Heart left ventricle (tissue), 13 donors: Measurements from ENCODE around the gene SLC7A1.

ENCODE experiments used
- POLR2A ChIP-seq, 2 donors: fragments of 450-650 bp; IDR thresholded peaks; one replicate each; pipeline ENCODE4 v1.6.1; 2017; ENCODE audit warnings: antibody characterized with exemption in 2 of 2, mild to moderate bottlenecking in 2 of 2, moderate library complexity in 2 of 2
- TF ChIP-seq, protein P1 (sequence below), 12 donors: fragments of 200-600 bp; sonication (generic) in 4 of 12; IDR thresholded peaks; one replicate each; pipeline versions ENCODE4 v1.5.0 to v1.8.0; 2018 to 2022; ENCODE audit warnings: antibody characterized with exemption in 12 of 12, mild to moderate bottlenecking in 5 of 12
- donor health status: ischemic (EF 13 %, LVEDD 7.1; RV severe dilation, severe dysfunction).
- donor health status: DM: no; HTN: yes; CAD: no.
- donor health status: DM: no; HTN: no; CAD: no.
- donor health status: ischemic (EF 25% LVEDD 6.9; RV normal size, moderate dysfunction).
- donor health status: ischemic (EF 25% LVEDD 5.7; RV mildly dilated, moderate dysfunction).
- donor health status: ischemic (EF 35%, LVEDD 5.7; RV mildly dilated, moderate dysfunction).
- donor health status: nonischemic (EF 11% LVEDD 7.7; RV severe dilation, severe dysfunction).
- donor health status: DM: yes; HTN: yes; CAD: no.
- donor health status: PGD.
- donor health status: ischemic (EF 29% LVEDD 5.4; RV normal size, mild dysfunction).
- donor health status: nonischemic (EF 23%, LVEDD 6.1; RV moderate dilation, normal function).

DNA sequence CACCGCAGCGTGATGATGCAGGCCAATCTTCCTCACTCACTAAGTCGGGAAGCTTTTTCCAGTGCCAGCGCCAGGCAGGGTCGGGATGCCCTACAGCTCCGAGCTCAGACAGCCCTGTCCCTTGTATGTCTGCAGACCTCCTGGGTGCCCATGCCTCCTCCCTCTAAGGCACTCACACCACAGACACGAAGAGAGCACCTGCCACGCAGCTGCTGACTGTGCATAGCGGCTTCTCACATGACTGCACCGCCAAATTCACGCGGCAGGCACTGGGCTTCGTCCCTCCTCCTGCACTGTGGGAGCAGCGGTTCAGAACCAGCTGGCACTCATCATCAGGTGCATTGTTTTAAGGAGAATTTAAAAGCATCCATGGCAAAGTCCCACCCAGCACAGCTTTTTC is 88.1 kb downstream of the SLC7A1 start:
- TF ChIP-seq, protein P1, sequence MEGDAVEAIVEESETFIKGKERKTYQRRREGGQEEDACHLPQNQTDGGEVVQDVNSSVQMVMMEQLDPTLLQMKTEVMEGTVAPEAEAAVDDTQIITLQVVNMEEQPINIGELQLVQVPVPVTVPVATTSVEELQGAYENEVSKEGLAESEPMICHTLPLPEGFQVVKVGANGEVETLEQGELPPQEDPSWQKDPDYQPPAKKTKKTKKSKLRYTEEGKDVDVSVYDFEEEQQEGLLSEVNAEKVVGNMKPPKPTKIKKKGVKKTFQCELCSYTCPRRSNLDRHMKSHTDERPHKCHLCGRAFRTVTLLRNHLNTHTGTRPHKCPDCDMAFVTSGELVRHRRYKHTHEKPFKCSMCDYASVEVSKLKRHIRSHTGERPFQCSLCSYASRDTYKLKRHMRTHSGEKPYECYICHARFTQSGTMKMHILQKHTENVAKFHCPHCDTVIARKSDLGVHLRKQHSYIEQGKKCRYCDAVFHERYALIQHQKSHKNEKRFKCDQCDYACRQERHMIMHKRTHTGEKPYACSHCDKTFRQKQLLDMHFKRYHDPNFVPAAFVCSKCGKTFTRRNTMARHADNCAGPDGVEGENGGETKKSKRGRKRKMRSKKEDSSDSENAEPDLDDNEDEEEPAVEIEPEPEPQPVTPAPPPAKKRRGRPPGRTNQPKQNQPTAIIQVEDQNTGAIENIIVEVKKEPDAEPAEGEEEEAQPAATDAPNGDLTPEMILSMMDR (IDR thresholded peaks at IDR 0.05), result no peak
- no peak for TF ChIP-seq POLR2A (IDR thresholded peaks at IDR 0.05)
